Effector CD4-positive, alpha-beta T cell (primary cell): ENCODE data around the gene TNN.

ENCODE experiments used
- DNase-seq: peaks from one replicate; pipeline ENCODE4 v3.0.0-alpha.2; 2020

The TNN gene

GRCh38 chr1:175150596-175151319 is 83.1 kb downstream of the TNN start:
- DNase-seq = no peak

- peak; percentile 65 for DNase-seq
Measured at GRCh38 chr1:175152006-175152652, 84.5 kb downstream of the TNN start.

- peak; percentile 69 for DNase-seq
Measured at GRCh38 chr1:175154629-175155472, 87.2 kb downstream of the TNN start.

- DNase-seq = no peak
Measured at GRCh38 chr1:175155473-175155856, 87.8 kb downstream of the TNN start.

- no peak for DNase-seq
Measured at GRCh38 chr1:175155936-175156335, 88.3 kb downstream of the TNN start.

GRCh38 chr1:175157200-175157599 is 89.6 kb downstream of the TNN start:
- DNase-seq = no peak

- no peak for DNase-seq
Measured at GRCh38 chr1:175158170-175158591, 90.5 kb downstream of the TNN start.

GRCh38 chr1:175162955-175163354 is 95.3 kb downstream of the TNN start:
- DNase-seq = no peak

GRCh38 chr1:175163702-175164101 is 96.1 kb downstream of the TNN start:
- DNase-seq = no peak

- DNase-seq = no peak
Measured at GRCh38 chr1:175164751-175165150, 97.1 kb downstream of the TNN start.

GRCh38 chr1:175166746-175167145 is 99.1 kb downstream of the TNN start:
- no peak for DNase-seq

GRCh38 chr1:175167861-175168260 is 100.2 kb downstream of the TNN start:
- no peak for DNase-seq

GRCh38 chr1:175168782-175169181 is 101.1 kb downstream of the TNN start:
- no peak for DNase-seq

GRCh38 chr1:175169286-175170018 is 101.8 kb downstream of the TNN start:
- no peak for DNase-seq

- DNase-seq = no peak
Measured at GRCh38 chr1:175171036-175171913, 103.6 kb downstream of the TNN start.

GRCh38 chr1:175172503-175172902 is 104.9 kb downstream of the TNN start:
- DNase-seq = no peak

GRCh38 chr1:175173531-175173930 is 105.9 kb downstream of the TNN start:
- no peak for DNase-seq

- no peak for DNase-seq
Measured at GRCh38 chr1:175174309-175175102, 106.9 kb downstream of the TNN start.

GRCh38 chr1:175176246-175176645 is 108.6 kb downstream of the TNN start:
- DNase-seq = no peak

GRCh38 chr1:175178056-175178455 is 110.4 kb downstream of the TNN start:
- DNase-seq = no peak

- no peak for DNase-seq
Measured at GRCh38 chr1:175178456-175178855, 110.8 kb downstream of the TNN start.
